Measurements from ENCODE around the gene NELFB.
"Not testable (repeated sequence)": the region's sequence is repeated elsewhere in the genome, so short reads cannot be mapped to it uniquely, and the experiment has no call there.

Gene NELFB

DNA sequence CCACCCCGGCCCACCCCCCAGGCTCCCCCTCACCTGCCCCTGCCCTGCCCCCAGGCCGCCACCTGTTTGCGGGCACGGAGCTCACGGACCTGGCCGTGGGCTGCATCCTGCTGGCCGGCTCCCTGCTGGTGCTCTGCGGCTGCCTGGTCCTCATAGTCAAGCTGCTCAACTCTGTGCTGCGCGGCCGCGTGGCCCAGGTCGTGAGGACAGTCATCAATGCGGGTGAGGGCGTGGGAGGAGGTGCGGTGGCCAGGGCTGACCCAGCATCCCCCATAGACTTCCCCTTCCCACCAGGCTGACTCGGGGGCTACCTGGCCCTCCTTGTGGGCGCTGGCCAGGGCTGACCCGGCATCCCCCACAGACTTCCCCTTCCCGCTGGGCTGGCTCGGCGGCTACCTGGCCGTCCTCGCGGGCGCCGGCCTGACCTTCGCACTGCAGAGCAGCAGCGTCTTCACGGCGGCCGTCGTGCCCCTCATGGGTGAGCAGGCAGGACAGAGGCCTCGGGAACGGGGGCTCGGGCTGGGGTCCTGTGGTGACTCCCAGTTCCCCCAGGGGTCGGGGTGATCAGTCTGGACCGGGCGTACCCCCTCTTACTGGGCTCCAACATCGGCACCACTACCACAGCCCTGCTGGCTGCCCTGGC, 21.0 kb upstream of the NELFB start:
- Mint-ChIP-seq H3K9me3 (no peaks in the 10 kb centered on the region), H3K27ac (ENCODE audit: low read depth) (no peak overlapping the region), H3K4me3 (no peak overlapping the region), H3K27me3 (peaks cover 8% of the 10 kb centered on the region), H3K4me1 (no peaks in the 10 kb centered on the region), H3K36me3 (ENCODE audit: insufficient read depth) (no peaks in the 10 kb centered on the region)
- ATAC-seq (replicated peaks; ENCODE audit: extremely low read depth, poor library complexity, severe bottlenecking), result no peak
- no peak for DNase-seq (ENCODE audit: low spot score in 2 of 2)

DNA sequence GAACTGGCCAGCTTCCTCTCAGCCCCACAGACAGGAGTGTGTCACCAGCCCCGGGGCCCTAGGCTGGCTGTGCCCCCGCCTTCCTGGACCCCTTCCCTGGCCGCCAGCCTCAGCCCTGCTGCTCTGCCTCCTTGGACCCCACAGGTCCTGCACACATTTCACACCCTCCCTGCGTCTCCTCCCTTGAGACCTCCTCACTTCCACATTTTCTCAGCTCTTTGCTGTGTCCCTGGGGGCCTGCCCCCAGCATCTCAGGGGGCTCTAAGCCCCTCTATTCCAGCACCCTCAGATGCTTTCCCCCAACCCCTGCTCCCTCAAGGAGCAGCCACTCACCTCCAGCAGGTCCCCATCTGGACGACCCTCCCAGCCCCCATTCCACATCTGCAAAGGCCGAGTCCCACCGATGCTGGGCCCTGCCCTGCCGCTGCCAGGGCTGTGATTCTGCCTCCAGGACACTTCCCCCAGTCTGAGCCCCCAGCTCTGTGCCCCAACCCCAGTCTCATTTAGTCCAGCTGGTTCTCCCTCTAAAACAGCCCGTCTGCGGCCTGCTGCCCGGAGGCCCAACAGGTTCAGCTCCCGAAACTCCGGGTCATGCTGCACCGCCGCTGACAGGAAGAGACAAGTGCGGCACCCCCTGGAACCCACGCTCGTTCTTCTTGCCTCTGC, 20.2 kb upstream of the NELFB start:
- no peaks in the 10 kb centered on the region for H3K4me1 Mint-ChIP-seq
- H3K27ac Mint-ChIP-seq (ENCODE audit: low read depth), result peak overlapping the region; percentile 51
- ATAC-seq (replicated peaks; ENCODE audit: extremely low read depth, poor library complexity, severe bottlenecking) (no peak), DNase-seq (ENCODE audit: low spot score in 2 of 2) (no peak)
- no peak overlapping the region for H3K4me3 Mint-ChIP-seq
- no peaks in the 10 kb centered on the region for H3K9me3 Mint-ChIP-seq
- H3K36me3 Mint-ChIP-seq (ENCODE audit: insufficient read depth), result no peaks in the 10 kb centered on the region
- H3K27me3 Mint-ChIP-seq, result peaks cover 8% of the 10 kb centered on the region

DNA sequence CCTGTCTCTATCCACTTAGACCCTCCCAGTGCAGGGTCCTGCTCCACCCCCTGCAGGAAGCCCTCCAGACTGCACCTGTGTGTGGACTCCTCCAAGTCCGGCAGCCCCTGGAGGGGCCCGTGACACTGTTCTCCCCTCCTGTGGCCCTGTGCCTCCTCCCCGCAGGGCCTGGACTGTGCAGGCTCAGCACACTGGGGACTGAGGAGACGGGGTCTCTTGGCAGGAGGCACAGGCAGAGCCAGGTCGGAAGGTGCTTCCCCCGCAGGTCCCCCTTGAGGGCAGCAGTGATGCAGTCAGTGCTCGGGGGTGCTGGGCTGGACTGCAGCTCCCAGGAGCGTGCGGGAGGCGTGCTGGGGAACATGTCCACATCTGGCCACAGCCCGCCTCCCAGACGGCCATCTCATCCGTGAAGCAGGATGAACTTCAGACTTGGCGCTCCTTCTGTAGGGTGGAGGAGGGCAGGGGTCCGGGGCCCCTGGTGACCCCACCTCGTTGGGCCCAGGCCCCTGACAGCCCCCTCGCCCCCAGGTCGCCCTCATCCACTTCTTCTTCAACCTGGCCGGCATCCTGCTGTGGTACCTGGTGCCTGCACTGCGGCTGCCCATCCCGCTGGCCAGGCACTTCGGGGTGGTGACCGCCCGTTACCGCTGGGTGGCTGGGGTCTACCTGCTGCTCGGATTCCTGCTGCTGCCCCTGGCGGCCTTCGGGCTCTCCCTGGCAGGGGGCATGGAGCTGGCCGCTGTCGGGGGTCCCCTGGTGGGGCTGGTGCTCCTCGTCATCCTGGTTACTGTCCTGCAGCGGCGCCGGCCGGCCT, 19.5 kb upstream of the NELFB start:
- H3K36me3 Mint-ChIP-seq (ENCODE audit: insufficient read depth), result peaks cover 2% of the 10 kb centered on the region
- DNase-seq (ENCODE audit: low spot score in 2 of 2) (no peak), ATAC-seq (replicated peaks; ENCODE audit: extremely low read depth, poor library complexity, severe bottlenecking) (no peak)
- H3K9me3 Mint-ChIP-seq, result no peaks in the 10 kb centered on the region
- H3K4me3 Mint-ChIP-seq, result no peak overlapping the region
- peak overlapping the region; percentile 51 for H3K27ac Mint-ChIP-seq (ENCODE audit: low read depth)
- H3K27me3 Mint-ChIP-seq, result peaks cover 8% of the 10 kb centered on the region
- no peaks in the 10 kb centered on the region for H3K4me1 Mint-ChIP-seq

DNA sequence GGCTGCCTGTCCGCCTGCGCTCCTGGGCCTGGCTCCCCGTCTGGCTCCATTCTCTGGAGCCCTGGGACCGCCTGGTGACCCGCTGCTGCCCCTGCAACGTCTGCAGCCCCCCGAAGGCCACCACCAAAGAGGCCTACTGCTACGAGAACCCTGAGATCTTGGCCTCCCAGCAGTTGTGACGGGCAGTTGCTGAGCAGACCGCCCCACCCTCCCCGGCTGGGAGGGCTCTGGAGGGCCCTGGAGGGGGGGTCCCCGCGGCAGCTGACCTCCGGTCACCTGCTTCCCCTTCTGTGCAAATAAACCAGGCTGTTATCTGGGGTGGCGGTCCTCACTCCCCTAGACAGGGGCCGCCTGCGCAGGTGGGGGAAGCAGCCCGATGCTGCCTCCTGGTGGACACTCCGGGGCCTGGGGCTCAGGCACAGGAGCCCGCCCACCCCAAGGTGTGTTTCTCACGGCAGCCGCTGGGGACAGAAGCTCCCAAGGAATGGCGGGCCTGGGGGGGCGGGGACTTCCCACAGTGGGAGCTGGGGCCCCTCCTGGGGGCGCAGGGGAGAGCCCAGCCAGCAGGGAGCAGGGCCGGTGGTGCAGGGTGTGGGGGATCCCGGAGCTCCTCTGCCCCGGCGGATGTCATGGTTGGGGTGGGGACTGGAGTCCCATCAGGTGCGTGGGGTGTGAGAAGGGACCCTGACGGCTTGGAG, 18.7 kb upstream of the NELFB start:
- no peaks in the 10 kb centered on the region for H3K9me3 Mint-ChIP-seq
- DNase-seq (ENCODE audit: low spot score in 2 of 2), result peak; percentile 79 to 86
- peak; percentile 17 for ATAC-seq (replicated peaks; ENCODE audit: extremely low read depth, poor library complexity, severe bottlenecking)
- peaks cover 6% of the 10 kb centered on the region for H3K4me1 Mint-ChIP-seq
- peaks cover 8% of the 10 kb centered on the region for H3K36me3 Mint-ChIP-seq (ENCODE audit: insufficient read depth)
- H3K27ac Mint-ChIP-seq (ENCODE audit: low read depth), result no peak overlapping the region
- H3K27me3 Mint-ChIP-seq, result peaks cover 8% of the 10 kb centered on the region
- H3K4me3 Mint-ChIP-seq, result no peak overlapping the region

DNA sequence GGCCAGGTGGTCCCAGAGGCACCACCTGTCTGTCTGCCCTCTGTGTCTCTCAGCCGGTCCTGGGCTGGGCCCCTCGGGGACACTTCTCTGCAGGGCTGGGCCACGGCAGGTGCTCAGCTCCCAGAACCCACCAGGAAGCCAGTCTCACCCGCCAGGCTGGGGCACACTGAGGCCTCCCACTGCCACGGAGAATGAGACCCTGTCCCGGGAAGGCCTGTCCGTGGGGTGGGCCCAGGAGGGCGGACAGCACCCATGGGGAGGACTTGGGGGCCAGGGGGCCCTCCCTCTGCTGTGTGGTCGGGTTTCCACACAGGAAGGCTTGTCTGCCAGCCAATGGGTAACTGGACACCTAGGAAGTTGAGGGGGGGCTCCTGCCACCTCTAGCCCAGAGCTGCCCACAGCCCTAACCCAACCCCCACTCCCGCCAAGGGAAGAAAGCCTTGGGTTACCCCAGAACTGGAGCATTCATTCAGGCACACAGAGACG, 18.1 kb upstream of the NELFB start:
- Mint-ChIP-seq H3K36me3 (ENCODE audit: insufficient read depth) (peaks cover 10% of the 10 kb centered on the region), H3K27me3 (peaks cover 8% of the 10 kb centered on the region), H3K27ac (ENCODE audit: low read depth) (no peak overlapping the region), H3K4me1 (peaks cover 6% of the 10 kb centered on the region), H3K4me3 (no peak overlapping the region), H3K9me3 (no peaks in the 10 kb centered on the region)
- no peak for ATAC-seq (replicated peaks; ENCODE audit: extremely low read depth, poor library complexity, severe bottlenecking)
- DNase-seq (ENCODE audit: low spot score in 2 of 2), result no peak

DNA sequence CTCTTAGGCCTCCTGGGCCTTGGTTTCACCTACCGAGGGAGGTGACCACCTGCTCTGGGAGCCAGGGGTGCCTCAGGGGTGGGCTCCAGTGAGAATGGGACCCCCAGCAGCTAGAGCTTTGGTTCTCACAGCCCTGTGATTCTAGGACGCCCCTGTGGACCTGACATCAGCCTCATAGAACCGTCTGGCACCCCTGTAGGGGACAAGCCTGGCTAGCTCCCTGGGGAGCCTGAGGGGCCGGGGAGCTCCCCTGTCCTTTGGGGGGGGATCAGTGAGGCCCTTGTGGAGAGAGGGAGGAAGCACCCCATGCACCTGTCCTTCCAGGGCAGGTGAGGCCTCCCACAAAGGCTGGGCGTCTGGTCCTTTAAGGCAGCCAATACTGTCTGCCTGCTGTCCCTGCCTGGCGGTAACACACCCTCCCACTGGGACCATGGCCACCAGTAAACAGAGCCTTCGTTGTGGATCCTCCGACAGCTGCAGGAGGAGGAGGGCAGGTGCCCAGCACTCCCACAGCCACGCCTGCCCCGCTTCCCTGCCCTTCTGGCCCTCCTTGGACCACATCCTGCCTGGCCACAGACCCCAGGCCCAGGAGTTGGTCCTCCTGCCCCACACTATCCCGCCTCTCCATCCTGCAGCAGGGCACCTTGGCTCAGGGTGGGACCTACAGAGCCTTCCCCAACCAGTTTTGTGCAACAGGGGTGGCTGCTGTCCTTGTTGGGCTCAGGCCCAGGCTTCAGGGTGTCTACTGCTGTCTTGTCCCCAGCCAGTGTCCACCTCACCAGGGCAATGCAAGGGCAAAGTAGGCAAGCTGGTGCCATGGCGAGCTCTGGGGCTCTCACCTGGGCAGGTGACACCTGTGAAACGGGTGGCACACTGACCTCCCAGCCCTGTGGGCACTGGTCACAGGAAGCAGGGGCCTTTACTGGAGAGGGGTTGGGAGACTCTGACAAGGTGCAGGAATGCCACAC, 17.1 kb upstream of the NELFB start:
- Mint-ChIP-seq H3K27me3 (peaks cover 8% of the 10 kb centered on the region), H3K4me1 (peaks cover 16% of the 10 kb centered on the region), H3K4me3 (no peak overlapping the region), H3K9me3 (no peaks in the 10 kb centered on the region), H3K36me3 (ENCODE audit: insufficient read depth) (peaks cover 20% of the 10 kb centered on the region), H3K27ac (ENCODE audit: low read depth) (no peak overlapping the region)
- ATAC-seq (replicated peaks; ENCODE audit: extremely low read depth, poor library complexity, severe bottlenecking), result no peak
- DNase-seq (ENCODE audit: low spot score in 2 of 2), result no peak

- Mint-ChIP-seq H3K36me3 (ENCODE audit: insufficient read depth) (peaks cover 25% of the 10 kb centered on the region), H3K27ac (ENCODE audit: low read depth) (peak overlapping the region; percentile 46), H3K4me3 (peak overlapping the region; percentile 92), H3K4me1 (peaks cover 24% of the 10 kb centered on the region)
- DNase-seq (ENCODE audit: low spot score in 2 of 2); H3K9me3 Mint-ChIP-seq; ATAC-seq (replicated peaks; ENCODE audit: extremely low read depth, poor library complexity, severe bottlenecking); H3K27me3 Mint-ChIP-seq: not testable (repeated sequence)
Observed at GRCh38 chr9:137239541-137240200, 15.5 kb upstream of the NELFB start.

- peak; percentile 33 for ATAC-seq (replicated peaks; ENCODE audit: extremely low read depth, poor library complexity, severe bottlenecking)
- peak in 1 of 2 donors; percentile 65 for DNase-seq (ENCODE audit: low spot score in 2 of 2)
- peaks cover 24% of the 10 kb centered on the region for H3K4me1 Mint-ChIP-seq
- H3K9me3 Mint-ChIP-seq, result no peaks in the 10 kb centered on the region
- H3K27me3 Mint-ChIP-seq, result no peaks in the 10 kb centered on the region
- peak overlapping the region; percentile 88 for H3K27ac Mint-ChIP-seq (ENCODE audit: low read depth)
- H3K36me3 Mint-ChIP-seq (ENCODE audit: insufficient read depth), result peaks cover 25% of the 10 kb centered on the region
- H3K4me3 Mint-ChIP-seq, result peak overlapping the region; percentile 92
Observed at GRCh38 chr9:137240318-137240840, 14.7 kb upstream of the NELFB start.

DNA sequence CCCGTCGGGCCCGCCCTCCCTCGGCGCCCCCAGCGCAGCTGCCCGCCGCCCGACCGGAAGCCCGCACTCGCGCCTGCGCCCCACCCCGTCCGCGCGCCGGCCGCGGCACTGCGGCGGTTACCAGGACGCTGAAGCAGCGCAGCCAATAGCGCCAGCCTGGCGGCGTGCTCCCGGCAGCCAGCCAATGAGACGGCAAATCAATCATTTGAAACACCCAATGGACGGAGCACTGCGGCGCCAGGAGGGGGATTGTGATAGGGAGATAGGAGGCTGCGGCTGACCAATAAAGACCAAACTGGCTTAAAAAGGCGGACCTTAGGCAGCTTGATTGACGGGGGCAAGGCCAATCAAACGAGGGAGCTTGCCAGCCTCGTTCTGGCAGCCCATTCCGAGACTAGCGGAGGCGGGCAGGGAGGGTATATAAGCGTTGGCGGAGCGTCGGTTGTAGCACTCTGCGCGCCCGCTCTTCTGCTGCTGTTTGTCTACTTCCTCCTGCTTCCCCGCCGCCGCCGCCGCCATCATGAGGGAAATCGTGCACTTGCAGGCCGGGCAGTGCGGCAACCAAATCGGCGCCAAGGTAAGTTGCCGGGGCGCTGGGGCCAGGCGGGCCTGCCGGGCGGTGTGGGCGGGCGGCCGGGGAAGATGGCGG, 14.2 kb upstream of the NELFB start, which contains the start of gene TUBB4B:
Gene TUBB4B (plus strand): TSS at position 447 of the 649 bp plus-strand sequence. CDS start 74 bp downstream, at position 521.
- H3K27ac Mint-ChIP-seq (ENCODE audit: low read depth), result peak within 1 kb of the TSS; percentile 88
- H3K27me3 Mint-ChIP-seq, result no peaks in the 10 kb centered on the region
- ATAC-seq (replicated peaks; ENCODE audit: extremely low read depth, poor library complexity, severe bottlenecking), result peak; percentile 86
- H3K36me3 Mint-ChIP-seq (ENCODE audit: insufficient read depth), result peaks cover 25% of the 10 kb centered on the region
- H3K4me1 Mint-ChIP-seq, result peaks cover 24% of the 10 kb centered on the region
- H3K9me3 Mint-ChIP-seq, result no peaks in the 10 kb centered on the region
- peak within 1 kb of the TSS; percentile 92 for H3K4me3 Mint-ChIP-seq
- peak; percentile 91 to 98 for DNase-seq (ENCODE audit: low spot score in 2 of 2)

DNA sequence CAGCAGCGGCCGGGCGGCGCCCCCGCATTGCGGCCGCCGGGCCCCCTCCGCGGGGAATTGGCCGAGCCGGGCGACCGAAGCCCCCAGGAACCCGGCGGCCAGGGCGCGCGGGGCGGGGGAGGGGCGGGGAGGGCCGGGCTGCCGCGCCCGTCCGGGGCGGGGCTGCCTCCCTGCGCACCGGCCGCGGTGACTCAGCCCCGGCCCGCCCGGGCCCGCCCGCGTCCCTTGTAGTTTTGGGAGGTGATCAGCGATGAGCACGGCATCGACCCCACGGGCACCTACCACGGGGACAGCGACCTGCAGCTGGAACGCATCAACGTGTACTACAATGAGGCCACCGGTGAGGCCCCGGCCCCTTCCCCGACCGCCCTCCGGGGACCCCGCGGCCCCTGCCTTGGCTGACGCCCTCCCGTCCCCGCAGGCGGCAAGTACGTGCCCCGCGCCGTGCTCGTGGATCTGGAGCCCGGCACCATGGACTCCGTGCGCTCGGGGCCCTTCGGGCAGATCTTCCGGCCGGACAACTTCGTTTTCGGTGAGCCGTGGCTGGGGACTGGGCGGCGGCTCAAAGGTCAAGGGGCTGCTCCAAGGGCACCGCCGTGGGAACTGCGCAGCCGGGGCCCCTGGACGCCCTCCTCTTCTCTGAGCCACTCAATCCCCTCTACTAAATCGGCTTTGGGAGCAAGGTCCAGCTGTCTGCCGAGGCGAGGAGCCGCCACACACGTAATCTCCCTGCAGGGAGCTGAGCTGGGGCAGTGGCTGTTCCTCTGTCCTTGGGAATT, 13.4 kb upstream of the NELFB start:
- Mint-ChIP-seq H3K9me3 (no peaks in the 10 kb centered on the region), H3K4me1 (peaks cover 24% of the 10 kb centered on the region), H3K27me3 (no peaks in the 10 kb centered on the region), H3K36me3 (ENCODE audit: insufficient read depth) (peaks cover 25% of the 10 kb centered on the region), H3K27ac (ENCODE audit: low read depth) (peak overlapping the region; percentile 88), H3K4me3 (peak overlapping the region; percentile 92)
- DNase-seq (ENCODE audit: low spot score in 2 of 2) (no peak), ATAC-seq (replicated peaks; ENCODE audit: extremely low read depth, poor library complexity, severe bottlenecking) (peak; percentile 17)

All from central memory CD8-positive, alpha-beta T cell (primary cell).